PFSK-1 (cell line): ENCODE data around the gene PAX1.

Experiments
- FOXP2 ChIP-seq: optimal IDR thresholded peaks from 2 replicates; pipeline ENCODE3; 2011; ENCODE audit warnings: borderline replicate concordance, control low read depth, inconsistent platforms; ENCODE audit not compliant: insufficient read depth; ENCODE audit errors: extremely low read length, extremely low read depth
- POLR2AphosphoS5 ChIP-seq: IDR thresholded peaks from 2 replicates; pipeline ENCODE4 v1.6.1; 2012; ENCODE audit warnings: low read depth, mild to moderate bottlenecking, control low read depth, low read length, moderate library complexity
- SIN3A ChIP-seq: IDR thresholded peaks from 2 replicates; pipeline ENCODE4 v1.6.1; 2012; ENCODE audit warnings: mild to moderate bottlenecking, low read length, moderate library complexity, borderline replicate concordance; ENCODE audit not compliant: insufficient read depth
- TAF1 ChIP-seq: IDR thresholded peaks from 2 replicates; pipeline ENCODE4 v1.6.1; 2012; ENCODE audit warnings: low read length, control low read depth, borderline replicate concordance; ENCODE audit not compliant: insufficient read depth
- TF ChIP-seq, protein P1 (sequence below), 2 experiments: IDR thresholded peaks; 2 replicates each; pipeline versions ENCODE4 v1.6.1 to v1.8.0; 2011 to 2012; ENCODE audit warnings: low read depth in 2 of 2, low read length in 2 of 2, control low read depth in 1 of 2, inconsistent platforms in 1 of 2, mild to moderate bottlenecking in 1 of 2, moderate library complexity in 1 of 2; ENCODE audit not compliant: insufficient read depth in 1 of 2

PAX1 gene

DNA sequence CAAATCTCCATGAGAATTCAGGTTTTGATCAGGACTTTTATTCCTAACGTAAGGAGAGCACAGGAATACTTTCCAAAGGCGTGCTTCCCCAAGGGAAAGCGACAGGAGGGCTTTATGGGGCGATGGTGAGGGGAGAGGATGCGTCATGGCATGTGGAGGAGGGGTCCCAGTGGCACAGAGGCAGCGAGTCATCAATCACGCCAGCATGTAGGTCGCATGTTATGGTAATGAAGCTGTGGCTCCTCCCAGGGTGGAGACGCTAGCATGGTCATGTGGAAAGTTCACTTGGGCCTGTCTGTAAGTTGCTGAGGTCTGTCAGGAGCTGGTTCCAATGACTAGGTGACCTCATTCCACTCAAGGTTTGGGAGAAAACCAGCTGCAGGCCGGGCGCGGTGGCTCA lies 35.3 kb upstream of the PAX1 start:
- TF ChIP-seq POLR2AphosphoS5 (no peak), SIN3A (no peak), FOXP2 (no peak), TAF1 (no peak)
- TF ChIP-seq, protein P1, sequence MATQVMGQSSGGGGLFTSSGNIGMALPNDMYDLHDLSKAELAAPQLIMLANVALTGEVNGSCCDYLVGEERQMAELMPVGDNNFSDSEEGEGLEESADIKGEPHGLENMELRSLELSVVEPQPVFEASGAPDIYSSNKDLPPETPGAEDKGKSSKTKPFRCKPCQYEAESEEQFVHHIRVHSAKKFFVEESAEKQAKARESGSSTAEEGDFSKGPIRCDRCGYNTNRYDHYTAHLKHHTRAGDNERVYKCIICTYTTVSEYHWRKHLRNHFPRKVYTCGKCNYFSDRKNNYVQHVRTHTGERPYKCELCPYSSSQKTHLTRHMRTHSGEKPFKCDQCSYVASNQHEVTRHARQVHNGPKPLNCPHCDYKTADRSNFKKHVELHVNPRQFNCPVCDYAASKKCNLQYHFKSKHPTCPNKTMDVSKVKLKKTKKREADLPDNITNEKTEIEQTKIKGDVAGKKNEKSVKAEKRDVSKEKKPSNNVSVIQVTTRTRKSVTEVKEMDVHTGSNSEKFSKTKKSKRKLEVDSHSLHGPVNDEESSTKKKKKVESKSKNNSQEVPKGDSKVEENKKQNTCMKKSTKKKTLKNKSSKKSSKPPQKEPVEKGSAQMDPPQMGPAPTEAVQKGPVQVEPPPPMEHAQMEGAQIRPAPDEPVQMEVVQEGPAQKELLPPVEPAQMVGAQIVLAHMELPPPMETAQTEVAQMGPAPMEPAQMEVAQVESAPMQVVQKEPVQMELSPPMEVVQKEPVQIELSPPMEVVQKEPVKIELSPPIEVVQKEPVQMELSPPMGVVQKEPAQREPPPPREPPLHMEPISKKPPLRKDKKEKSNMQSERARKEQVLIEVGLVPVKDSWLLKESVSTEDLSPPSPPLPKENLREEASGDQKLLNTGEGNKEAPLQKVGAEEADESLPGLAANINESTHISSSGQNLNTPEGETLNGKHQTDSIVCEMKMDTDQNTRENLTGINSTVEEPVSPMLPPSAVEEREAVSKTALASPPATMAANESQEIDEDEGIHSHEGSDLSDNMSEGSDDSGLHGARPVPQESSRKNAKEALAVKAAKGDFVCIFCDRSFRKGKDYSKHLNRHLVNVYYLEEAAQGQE (IDR thresholded peaks at IDR 0.05; ENCODE audit: insufficient read depth in 1 of 2, low read depth in 2 of 2, low read length in 2 of 2) = no peak

DNA sequence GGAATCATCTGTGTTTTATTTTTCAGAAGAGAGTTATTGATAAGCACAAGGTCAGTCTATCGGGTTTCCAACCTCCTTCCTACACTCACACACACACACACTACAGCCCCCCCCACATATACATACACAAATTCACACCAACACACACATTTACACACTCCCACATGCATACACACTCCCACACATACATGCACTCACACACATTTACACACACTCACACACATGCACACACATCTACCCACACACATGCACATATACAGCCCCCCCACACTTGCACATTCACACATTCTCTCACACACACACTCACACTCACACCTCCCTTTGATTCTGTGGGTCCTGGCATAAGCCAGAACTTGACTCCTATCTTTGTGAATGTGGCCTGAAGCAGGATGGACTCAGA lies 34.5 kb upstream of the PAX1 start:
- TF ChIP-seq FOXP2 (no peak), TAF1 (no peak), POLR2AphosphoS5 (no peak), SIN3A (no peak)
- TF ChIP-seq, protein P1 (IDR thresholded peaks at IDR 0.05; ENCODE audit: insufficient read depth in 1 of 2, low read depth in 2 of 2, low read length in 2 of 2) = no peak

DNA sequence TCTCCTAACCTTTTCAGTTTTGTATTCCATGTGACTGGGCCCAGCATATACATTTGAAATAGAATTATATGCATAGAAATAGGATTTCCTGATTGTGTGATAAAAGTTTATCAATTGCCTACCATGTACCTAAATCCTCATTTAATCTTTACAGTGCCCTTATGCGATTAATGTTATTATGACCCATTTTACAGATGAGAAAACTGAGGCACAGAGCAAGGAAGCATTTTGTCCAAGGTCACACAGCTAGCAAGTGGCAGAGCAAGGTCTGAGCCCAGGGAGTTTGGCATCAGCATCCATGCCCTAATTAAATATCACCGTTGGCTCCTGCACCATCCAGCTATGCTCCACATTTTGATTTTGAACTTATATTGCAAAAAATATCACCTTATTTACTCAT lies 28.2 kb upstream of the PAX1 start:
- TF ChIP-seq SIN3A (no peak), POLR2AphosphoS5 (no peak), TAF1 (no peak), FOXP2 (no peak)
- TF ChIP-seq, protein P1 (IDR thresholded peaks at IDR 0.05; ENCODE audit: insufficient read depth in 1 of 2, low read depth in 2 of 2, low read length in 2 of 2) = no peak

DNA sequence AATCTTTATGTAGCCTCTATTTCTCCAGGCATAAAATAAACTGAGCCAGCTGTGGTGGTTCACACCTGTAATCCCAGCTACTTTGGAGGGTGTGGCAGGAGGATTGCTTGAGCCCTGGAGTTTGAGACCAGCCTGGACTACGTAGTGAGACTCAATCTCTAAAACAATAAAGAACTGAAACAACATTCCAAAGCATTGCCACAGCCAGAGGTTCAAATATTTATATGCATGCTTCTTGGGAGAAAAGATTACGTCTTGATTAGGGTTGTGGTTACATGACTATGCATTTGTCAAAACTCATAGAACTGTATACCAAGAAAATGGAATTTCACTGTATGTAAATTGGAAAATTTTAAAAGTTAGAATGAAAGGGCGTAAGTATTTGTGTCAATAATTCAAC lies 27.7 kb upstream of the PAX1 start:
- TF ChIP-seq FOXP2 (no peak), TAF1 (no peak), SIN3A (no peak)
- TF ChIP-seq, protein P1 (IDR thresholded peaks at IDR 0.05; ENCODE audit: insufficient read depth in 1 of 2, low read depth in 2 of 2, low read length in 2 of 2) = no peak

DNA sequence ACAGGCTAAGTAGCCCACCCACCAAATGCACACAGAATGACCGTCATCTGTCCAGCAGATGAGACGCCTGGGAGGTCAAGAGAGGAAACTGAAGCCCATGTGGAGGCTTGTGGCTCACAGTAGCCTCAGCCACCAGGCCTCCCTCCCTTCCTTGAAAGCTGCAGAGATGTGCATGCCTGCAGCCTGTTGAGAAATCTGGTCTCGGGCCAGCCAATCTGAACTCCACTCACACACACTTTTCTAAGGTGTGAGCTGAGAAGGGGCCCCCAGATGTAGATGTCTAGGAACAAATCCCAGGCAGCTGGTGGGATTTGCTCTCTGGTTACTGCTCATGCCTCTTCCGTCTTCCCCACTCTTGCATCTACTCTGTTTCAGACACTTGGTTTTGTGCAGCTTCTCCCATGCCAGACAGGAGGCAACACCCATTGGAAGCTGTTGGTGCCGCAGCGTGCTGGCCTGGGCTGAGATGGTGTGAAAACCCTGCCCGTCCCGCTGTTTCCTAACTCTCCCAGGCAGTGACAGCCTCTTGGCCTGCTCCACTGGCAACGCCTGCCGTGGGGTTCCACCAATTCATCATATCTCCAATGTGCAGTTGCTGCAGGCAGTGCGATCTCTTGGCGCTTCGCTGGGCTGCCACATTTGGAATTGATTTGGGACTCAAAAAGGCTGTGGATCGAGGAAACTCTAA lies 24.1 kb upstream of the PAX1 start:
- no peak for TF ChIP-seq SIN3A
- TF ChIP-seq, protein P1 (IDR thresholded peaks at IDR 0.05; ENCODE audit: insufficient read depth in 1 of 2, low read depth in 2 of 2, low read length in 2 of 2) = no peak
- no peak for TF ChIP-seq POLR2AphosphoS5
- TF ChIP-seq TAF1 = no peak
- TF ChIP-seq FOXP2 = no peak
